K562 (cell line): Measurements from ENCODE around the gene POLR2M. TPM values are rescaled to one million over a fixed set of nuclear protein-coding genes. Genes with fewer than 3 reads are reported as not detected.

Experiments used
- ATAC-seq: fragments of 200-7000 bp; cut with Tn5 transposase; 3 replicates; pipeline ENCODE4 v1.9.1; 2020; ENCODE audit warnings: moderate library complexity
- BruUV-seq: library from RNA; stranded (reverse); fragments of 400-500 nt; replicated peaks from 2 replicates; lab custom pipeline; 2021; lab: Mats Ljungman, UMichigan
- CTCF ChIA-PET: fragments of 300-600 bp; formaldehyde crosslinking; extraction: SDS; loops from one replicate; lab custom pipeline; 2021; ENCODE audit warnings: low intra/inter-chr PET ratio; lab: Yijun Ruan, JAX
- POLR2A ChIA-PET: fragments of 300-600, 350-650 bp; sonication (Branson Sonifier 250); formaldehyde crosslinking; extraction: SDS; loops from one replicate; lab custom pipeline; 2021; ENCODE audit warnings: antibody characterized with exemption, inconsistent platforms; lab: Yijun Ruan, JAX
- DNase-seq, 4 experiments: peaks; one replicate each; pipeline versions ENCODE4 v3.0.0 to v3.0.0-alpha.2; 2011 to 2018; ENCODE audit warnings: low spot score in 3 of 4, mixed read lengths in 3 of 4; ENCODE audit errors: extremely low read depth in 1 of 4
- FAIRE-seq: peaks from 2 replicates; lab custom pipeline; 2011; peaks lifted over from hg19 to GRCh38; lab: Jason Lieb, UNC
- H2AFZ ChIP-seq: 2 replicates; pipeline ENCODE4 v1.6.0; 2011; ENCODE audit warnings: low read depth, low read length, control low read depth, inconsistent platforms
- H3K27ac ChIP-seq: fragments of 200-600 bp; 3 replicates; pipeline ENCODE4 v1.8.0; 2011; ENCODE audit warnings: low read depth, mild to moderate bottlenecking, control low read depth, inconsistent platforms, low read length, moderate library complexity, mixed read lengths; ENCODE audit errors: extremely low read depth
- H3K27me3 ChIP-seq, 2 experiments: fragments of 300-600 bp in 1 of 2; 2 replicates in 1 of 2; 3 replicates in 1 of 2; pipeline versions ENCODE4 v1.6.0 to v1.8.0; 2011; ENCODE audit warnings: inconsistent platforms in 2 of 2, low read length in 2 of 2, mild to moderate bottlenecking in 1 of 2, mixed read lengths in 1 of 2, moderate library complexity in 1 of 2; ENCODE audit not compliant: control insufficient read depth in 2 of 2, insufficient read depth in 2 of 2
- H3K36me3 ChIP-seq: fragments of 300-600 bp; 3 replicates; pipeline ENCODE4 v1.8.0; 2011; ENCODE audit warnings: mild to moderate bottlenecking, low read length, inconsistent platforms; ENCODE audit not compliant: control insufficient read depth, insufficient read depth
- H3K4me1 ChIP-seq, 2 experiments: fragments of 200-600 bp in 1 of 2; replicated peaks in 1 of 2; 2 replicates in 1 of 2; 3 replicates in 1 of 2; pipeline versions ENCODE4 v1.5.1 to v1.8.0; 2011; ENCODE audit warnings: inconsistent platforms in 2 of 2, low read length in 2 of 2, mild to moderate bottlenecking in 1 of 2, mixed read lengths in 1 of 2, moderate library complexity in 1 of 2; ENCODE audit not compliant: control insufficient read depth in 2 of 2, insufficient read depth in 2 of 2
- H3K4me2 ChIP-seq: 2 replicates; pipeline ENCODE4 v1.6.1; 2011; ENCODE audit warnings: low read length, control low read depth, inconsistent platforms, mixed read lengths; ENCODE audit not compliant: insufficient read depth
- H3K4me3 ChIP-seq: fragments of 200-600 bp; sonication (generic), shearing (Covaris generic); 2 replicates; pipeline ENCODE4 v1.5.1; 2016; ENCODE audit warnings: control low read depth, inconsistent platforms
- H3K79me2 ChIP-seq: fragments of 200-600 bp; 3 replicates; pipeline ENCODE4 v1.8.0; 2011; ENCODE audit warnings: low read length, inconsistent platforms; ENCODE audit not compliant: control insufficient read depth, insufficient read depth
- H3K9ac ChIP-seq, 2 experiments: 2 replicates each; pipeline versions ENCODE4 v1.6.0 to v1.6.1; 2011; ENCODE audit warnings: low read depth in 2 of 2, low read length in 2 of 2, control low read depth in 1 of 2, inconsistent platforms in 1 of 2, mild to moderate bottlenecking in 1 of 2, mixed read lengths in 1 of 2; ENCODE audit not compliant: insufficient read depth in 1 of 2
- H3K9me1 ChIP-seq: one replicate; pipeline ENCODE4 v1.6.0; 2011; ENCODE audit warnings: inconsistent platforms, mild to moderate bottlenecking, low read length, moderate library complexity; ENCODE audit not compliant: control insufficient read depth, insufficient read depth
- H3K9me3 ChIP-seq: replicated peaks from 2 replicates; pipeline ENCODE4 v1.5.1; 2011; ENCODE audit warnings: low read depth, low read length, inconsistent platforms; ENCODE audit not compliant: control insufficient read depth, insufficient read depth
- H4K20me1 ChIP-seq: replicated peaks from 2 replicates; pipeline ENCODE4 v1.6.1; 2011; ENCODE audit warnings: low read length, inconsistent platforms, mixed read lengths; ENCODE audit not compliant: control insufficient read depth, insufficient read depth
- MCM3 ChIP-seq: fragments of 450-650 bp; IDR thresholded peaks from 2 replicates; pipeline ENCODE4 v1.6.1; 2016
- SIX5 ChIP-seq, 2 experiments: IDR thresholded peaks; 2 replicates each; pipeline ENCODE4 v1.6.1; 2011; ENCODE audit warnings: low read length in 2 of 2, borderline replicate concordance in 1 of 2, low read depth in 1 of 2, mild to moderate bottlenecking in 1 of 2, moderate library complexity in 1 of 2; ENCODE audit not compliant: insufficient read depth in 1 of 2
- SMARCE1 ChIP-seq: fragments of 450-650 bp; IDR thresholded peaks from 2 replicates; pipeline ENCODE4 v1.7.1; 2016; ENCODE audit warnings: mild to moderate bottlenecking
- STAG1 ChIP-seq: sonication (generic); formaldehyde crosslinking; IDR thresholded peaks from 2 replicates; pipeline ENCODE4 v1.5.0; 2020; ENCODE audit warnings: missing genetic modification reagents, borderline replicate concordance
- STAT5B ChIP-seq: fragments of 250-450 bp; sonication (Bioruptor Pico); IDR thresholded peaks from 2 replicates; pipeline ENCODE4 v1.8.0; 2021; ENCODE audit warnings: mild to moderate bottlenecking, inconsistent platforms
- ZBTB2 ChIP-seq: fragments of 450-650 bp; IDR thresholded peaks from 2 replicates; pipeline ENCODE4 v1.6.1; 2016; ENCODE audit warnings: antibody characterized with exemption
- ZNF318 ChIP-seq, 2 experiments: fragments of 450-650 bp; IDR thresholded peaks; 2 replicates each; pipeline ENCODE4 v1.6.1; 2016; ENCODE audit warnings: mild to moderate bottlenecking in 2 of 2, borderline replicate concordance in 1 of 2, low read depth in 1 of 2, moderate library complexity in 1 of 2
- WGBS: fragments of 100-300 bp; shearing (Covaris generic); methylation state at CpG from one replicate; pipeline ENCODE4 v1.1.6; 2016; ENCODE audit warnings: low coverage, mixed read lengths; ENCODE audit not compliant: insufficient coverage; ENCODE audit errors: missing lambda C conversion rate; 5-methylcytosine and 5-hydroxymethylcytosine counted together
- in situ Hi-C: fragments of 300-500 bp; cut with MboI; formaldehyde crosslinking; loops from 4 replicates; pipeline ENCODE4 v1.15.0; 2018; ENCODE audit warnings: inconsistent platforms, mixed read lengths
- intact Hi-C: fragments of 100-400 bp; cut with micrococcal nuclease; formaldehyde crosslinking; loops from 2 replicates; pipeline ENCODE4 v1.14.2; 2022
- polyA plus RNA-seq, 8 experiments: library from polyadenylated mRNA; depleted of rRNA in 4 of 8; stranded (reverse) in 5 of 8; unstranded in 3 of 8; fragments of >200 nt; fragmentation: Nextera tagmentation in 2 of 8; fragmentation: Illumina TruSeq in 1 of 8; extraction: Ambion mirVana in 2 of 8; extraction: Trizol in 1 of 8; gene quantifications; 2 replicates each; pipeline versions ENCODE4 v1.2.1 to v1.2.3, GENCODE V29; 2011 to 2014; ENCODE audit warnings: inconsistent platforms in 1 of 8, missing spikeins in 1 of 8
- total RNA-seq, 7 experiments: library from RNA; depleted of rRNA in 6 of 7; stranded (reverse); fragments of >200 nt in 6 of 7; fragmentation: Illumina TruSeq in 2 of 7; extraction: Trizol in 2 of 7; gene quantifications; 2 replicates each; pipeline versions ENCODE4 v1.2.1 to v1.2.3, GENCODE V29; 2011 to 2021; ENCODE audit warnings: low replicate concordance in 1 of 7

Gene POLR2M
- total and polyA plus RNA-seq, 9 of the 15 experiments (the other 6 are each of a cell fraction or from before 2014, with no cell fraction given) = 9.2 to 1,050 (median 43.0) TPM

GRCh38 chr15:57668016-57668415 lies 38.5 kb upstream of the POLR2M start:
- in situ Hi-C loops (no loop called here), intact Hi-C loops (loop anchor here (10.0 kb wide), 1 partner anchor 397 kb away; the partner anchor contains the start of gene ALDH1A2)
- Histone ChIP-seq H3K9me3 (no peaks in the 10 kb centered on the region), H3K27ac (no peak overlapping the region), H3K36me3 (no peaks in the 10 kb centered on the region), H3K4me1 (no peaks in the 10 kb centered on the region), H3K4me3 (no peak overlapping the region), H3K79me2 (no peaks in the 10 kb centered on the region), H2AFZ (no peak overlapping the region), H3K4me2 (no peak overlapping the region), H4K20me1 (no peaks in the 10 kb centered on the region), H3K27me3 (peaks cover 6 to 13% of the 10 kb centered on the region in 2 experiments), H3K9me1 (no peaks in the 10 kb centered on the region), H3K9ac (no peak overlapping the region)
- BruUV-seq = no TSS peak
- ATAC-seq = no peak
- TF ChIP-seq STAG1 (CRISPR knock-in tag) (no peak), MCM3 (no peak), SMARCE1 (no peak), STAT5B (CRISPR knock-in tag) (no peak), SIX5 (IDR thresholded peaks at IDR 0.05; ENCODE audit: borderline replicate concordance in 1 of 2, insufficient read depth in 1 of 2, low read depth in 1 of 2, low read length in 2 of 2) (no peak), ZNF318 (IDR thresholded peaks at IDR 0.05; ENCODE audit: borderline replicate concordance in 1 of 2, low read depth in 1 of 2) (no peak), ZBTB2 (no peak)
- ChIA-PET CTCF (interaction anchor here (2.3 kb wide), 1 partner anchor 403 kb away, joined by 6 read pairs; no protein-coding TSS in a partner anchor), POLR2A (interaction anchor here (1.1 to 1.2 kb wide), 2 partner anchors 11 to 13 kb away, joined by 3 to 4 read pairs; no protein-coding TSS in a partner anchor)
- FAIRE-seq = no peak
- no peak for DNase-seq
- 1% methylated on average over 4 of the region's 4 CpGs for WGBS
